ENCODE results near the gene TMEM115.

The TMEM115 gene

GRCh38 chr3:50324351-50325112 lies 34.8 kb downstream of the TMEM115 start (continued):
- TF ChIP-seq IKZF3 (tag by site-specific recombination; IDR thresholded peaks at IDR 0.05), result peak; percentile 48
- TF ChIP-seq ZNF335 (tag by site-specific recombination; conservative IDR thresholded peaks at IDR 0.05), result peak; percentile 36
- TF ChIP-seq CTCF (tag by site-specific recombination; IDR thresholded peaks at IDR 0.05), result peak; percentile 74
- TF ChIP-seq PRDM6 (tag by site-specific recombination; IDR thresholded peaks at IDR 0.05), result no peak
- TF ChIP-seq ATF2 (tag by site-specific recombination; IDR thresholded peaks at IDR 0.05; ENCODE audit: low read depth), result no peak
- TF ChIP-seq ZNF707 (tag by site-specific recombination; IDR thresholded peaks at IDR 0.05), result no peak
- TF ChIP-seq ZFHX2 (tag by site-specific recombination; conservative IDR thresholded peaks at IDR 0.05), result 0 out of 2 replicates have a peak, but pooled peaks have one; percentile 20
- TF ChIP-seq ZNF37A (tag by site-specific recombination; IDR thresholded peaks at IDR 0.05), result no peak
- 0 out of 2 replicates have a peak, but pooled peaks have one; percentile 43 for TF ChIP-seq ZEB2 (tag by site-specific recombination; IDR thresholded peaks at IDR 0.05)
- TF ChIP-seq ZNF391 (tag by site-specific recombination; IDR thresholded peaks at IDR 0.05; ENCODE audit: borderline replicate concordance, low read depth), result no peak
- TF ChIP-seq ZBTB26 (tag by site-specific recombination; optimal IDR thresholded peaks at IDR 0.05), result no peak
- TF ChIP-seq ZNF791 (tag by site-specific recombination; IDR thresholded peaks at IDR 0.05), result no peak
- TF ChIP-seq SP2 (tag by site-specific recombination; IDR thresholded peaks at IDR 0.05), result no peak
- TF ChIP-seq GLIS1 (tag by site-specific recombination; IDR thresholded peaks at IDR 0.05), result peak; percentile 89
- 0 out of 2 replicates have a peak, but pooled peaks have one; percentile 25 for TF ChIP-seq KLF17 (tag by site-specific recombination; IDR thresholded peaks at IDR 0.05)
- no peak for TF ChIP-seq ZNF280D (tag by site-specific recombination; IDR thresholded peaks at IDR 0.05)
- peak; percentile 93 for TF ChIP-seq GLIS2 (tag by site-specific recombination; IDR thresholded peaks at IDR 0.05)
- TF ChIP-seq ZNF549 (tag by site-specific recombination; IDR thresholded peaks at IDR 0.05), result no peak

All from HEK293 (cell line).